Mammary epithelial cell (primary cell): ENCODE results near the gene KRTAP3-2.

ENCODE experiments used
- CTCF ChIP-seq, 2 donors: IDR thresholded peaks in 1 of 2; conservative IDR thresholded peaks in 1 of 2; 2 replicates each; pipeline ENCODE4 v1.5.1; 2011 to 2012; ENCODE audit warnings: inconsistent platforms in 2 of 2, low read length in 2 of 2, mild to moderate bottlenecking in 2 of 2, control low read depth in 1 of 2, low read depth in 1 of 2; ENCODE audit not compliant: insufficient read depth in 1 of 2; ENCODE audit errors: extremely low read depth in 1 of 2
- EZH2 ChIP-seq: IDR thresholded peaks from 2 replicates; pipeline ENCODE4 v1.6.1; 2012; ENCODE audit warnings: low read length, inconsistent platforms, borderline replicate concordance

GRCh38 chr17:41009936-41010335, 10.2 kb upstream of the KRTAP3-2 start:
- TF ChIP-seq EZH2 = no peak
- TF ChIP-seq CTCF (conservative IDR thresholded peaks at IDR 0.05 in 1 of 2, IDR thresholded peaks at IDR 0.05 in 1 of 2; ENCODE audit: extremely low read depth in 1 of 2, insufficient read depth in 1 of 2, low read depth in 1 of 2, low read length in 2 of 2) = no peak
